Omental fat pad (tissue), 4 donors: ENCODE data around the gene MET. TPM values are rescaled to one million over a fixed set of nuclear protein-coding genes. Genes with fewer than 3 reads are reported as not detected.

Experiments
- ATAC-seq: fragments of 150-250 bp; one replicate; pipeline ENCODE4 v1.9.1; 2016; ENCODE audit warnings: mild to moderate bottlenecking, moderate library complexity; ENCODE audit not compliant: low FRiP score
- DNase-seq: peaks from one replicate; pipeline ENCODE4 v3.0.0-alpha.2; 2019; ENCODE audit warnings: low spot score
- CTCF ChIP-seq, 3 donors: fragments of 450-650 bp; IDR thresholded peaks; one replicate each; pipeline ENCODE4 v1.5.1; 2016 to 2017; ENCODE audit warnings: antibody characterized with exemption in 3 of 3, mild to moderate bottlenecking in 3 of 3, moderate library complexity in 2 of 3
- total RNA-seq, 4 donors: library from RNA; depleted of rRNA; stranded (reverse); fragments of >200 nt; gene quantifications; one replicate each; pipeline ENCODE4 v1.1.0, GENCODE V29; 2016

Gene MET
- total RNA-seq, 4 donors from 2014 or later = 24.9 to 92.4 (median 54.4) TPM

- no peak for ATAC-seq
Measured at GRCh38 chr7:116783666-116784318, 111.8 kb downstream of the MET start.

GRCh38 chr7:116784647-116785046, 112.7 kb downstream of the MET start:
- DNase-seq (no peak), ATAC-seq (no peak)
- no peak for TF ChIP-seq CTCF (IDR thresholded peaks at IDR 0.05)

More at GRCh38 chr7:116783666-116784318, 111.8 kb downstream of the MET start:
- TF ChIP-seq CTCF (IDR thresholded peaks at IDR 0.05) = no peak
- no peak for DNase-seq

- ATAC-seq (no peak), DNase-seq (no peak)
- TF ChIP-seq CTCF (IDR thresholded peaks at IDR 0.05) = no peak
Measured at GRCh38 chr7:116785843-116786242, 113.8 kb downstream of the MET start.

GRCh38 chr7:116786791-116787443, 114.9 kb downstream of the MET start:
- ATAC-seq (no peak), DNase-seq (no peak)
- no peak for TF ChIP-seq CTCF (IDR thresholded peaks at IDR 0.05)

GRCh38 chr7:116787881-116788280, 115.9 kb downstream of the MET start:
- ATAC-seq (no peak), DNase-seq (no peak)
- no peak for TF ChIP-seq CTCF (IDR thresholded peaks at IDR 0.05)

GRCh38 chr7:116788572-116789197, 116.7 kb downstream of the MET start:
- no peak for TF ChIP-seq CTCF (IDR thresholded peaks at IDR 0.05)
- ATAC-seq (no peak), DNase-seq (no peak)
